GM10248 (cell line): ENCODE measurements around the gene IER2.

Experiments used
- CTCF ChIA-PET: fragments of 300-600 bp; sonication (Branson Sonifier 250); formaldehyde crosslinking; extraction: SDS; loops from one replicate; lab custom pipeline; 2021; ENCODE audit warnings: antibody characterized with exemption; lab: Yijun Ruan, JAX
- POLR2A ChIA-PET: fragments of 350-650 bp; sonication (Branson Sonifier 250); formaldehyde crosslinking; extraction: SDS; loops from one replicate; lab custom pipeline; 2020; ENCODE audit warnings: antibody characterized with exemption; lab: Yijun Ruan, JAX
- DNase-seq: peaks from one replicate; pipeline ENCODE4 v3.0.0; 2012; ENCODE audit errors: extremely low spot score
- CTCF ChIP-seq: IDR thresholded peaks from 2 replicates; pipeline ENCODE4 v1.5.1; 2012; ENCODE audit warnings: mild to moderate bottlenecking, low read depth; ENCODE audit errors: extremely low read depth, missing control alignments, control extremely low read depth

The IER2 gene

GRCh38 chr19:13153569-13154240 is 3.5 kb downstream of the IER2 start:
- DNase-seq: no peak
- ChIA-PET POLR2A (interaction anchor here (0.5 to 2.0 kb wide), 3 partner anchors 10 to 633 kb away, joined by 3 to 15 read pairs (median 7); no protein-coding TSS in a partner anchor), CTCF (interaction anchor here (1.0 kb wide), 1 partner anchor 188 kb away, joined by 3 read pairs; no protein-coding TSS in a partner anchor)
- peak; percentile 11 for TF ChIP-seq CTCF

- DNase-seq: peak; percentile 57
- ChIA-PET CTCF (interaction anchor here (1.0 kb wide), 2 partner anchors 8 to 189 kb away, joined by 3 read pairs; no protein-coding TSS in a partner anchor), POLR2A (interaction anchor here (0.5 to 2.0 kb wide), 5 partner anchors 13 to 632 kb away, joined by 3 to 8 read pairs (median 3); partner anchors contain the start of gene NACC1)
- no peak for TF ChIP-seq CTCF
Measured at GRCh38 chr19:13154241-13154778, 4.1 kb downstream of the IER2 start.

- POLR2A ChIA-PET: interaction anchor here (0.5 to 2.0 kb wide), 7 partner anchors 13 to 1249 kb away, joined by 3 to 9 read pairs (median 3); partner anchors contain the start of gene NACC1
- DNase-seq: peak; percentile 60
- CTCF ChIA-PET: interaction anchor here (1.0 to 2.0 kb wide), 8 partner anchors 9 to 108 kb away, joined by 3 to 9 read pairs (median 3); no protein-coding TSS in a partner anchor
- TF ChIP-seq CTCF: peak; percentile 21
Measured at GRCh38 chr19:13154911-13155471, 4.8 kb downstream of the IER2 start.

GRCh38 chr19:13155472-13156359 is 5.5 kb downstream of the IER2 start:
- ChIA-PET CTCF (interaction anchor here (1.0 to 2.0 kb wide), 9 partner anchors 10 to 107 kb away, joined by 3 to 9 read pairs (median 3); no protein-coding TSS in a partner anchor), POLR2A (interaction anchor here (0.5 to 2.0 kb wide), 9 partner anchors 12 to 1248 kb away, joined by 3 to 9 read pairs (median 4); partner anchors contain the start of gene NACC1)
- peak; percentile 61 for DNase-seq
- no peak for TF ChIP-seq CTCF

- CTCF ChIA-PET: no interaction called here
- TF ChIP-seq CTCF: no peak
- POLR2A ChIA-PET: no interaction called here
- DNase-seq: no peak
Measured at GRCh38 chr19:13159713-13160112, 9.5 kb downstream of the IER2 start.
